Smooth muscle cell (in vitro differentiated cells): ENCODE data around the gene DELE1. TPM values are rescaled to one million over a fixed set of nuclear protein-coding genes. Genes with fewer than 3 reads are reported as not detected.
"Not testable (repeated sequence)": the region's sequence is repeated elsewhere in the genome, so short reads cannot be mapped to it uniquely, and the experiment has no call there.

Experiments used
- DNase-seq: peaks from one replicate; lab custom pipeline; 2025; ENCODE audit not compliant: unreplicated experiment; lab: John Stamatoyannopoulos, UW
- H2AFZ ChIP-seq: fragments of 200-600 bp; sonication (generic); 2 replicates; pipeline ENCODE4 v1.6.0; 2016; ENCODE audit warnings: antibody characterized with exemption, low read depth, mild to moderate bottlenecking
- H3F3A ChIP-seq: fragments of 200-600 bp; sonication (generic); 2 replicates; pipeline ENCODE4 v1.6.0; 2017; ENCODE audit warnings: antibody characterized with exemption, low read depth
- H3K27ac ChIP-seq: fragments of 200-600 bp; sonication (generic); 2 replicates; pipeline ENCODE4 v1.5.1; 2016; ENCODE audit warnings: low read depth, mild to moderate bottlenecking
- H3K27me3 ChIP-seq: fragments of 200-600 bp; sonication (generic); 2 replicates; pipeline ENCODE4 v1.6.1; 2016; ENCODE audit warnings: low read depth, mild to moderate bottlenecking
- H3K36me3 ChIP-seq: fragments of 200-600 bp; sonication (generic); 2 replicates; pipeline ENCODE4 v1.5.1; 2016; ENCODE audit warnings: low read depth
- H3K4me1 ChIP-seq: fragments of 200-600 bp; sonication (generic); 2 replicates; pipeline ENCODE4 v1.5.1; 2016; ENCODE audit warnings: low read depth
- H3K4me2 ChIP-seq: fragments of 200-600 bp; sonication (generic); 2 replicates; pipeline ENCODE4 v1.6.0; 2016; ENCODE audit warnings: mild to moderate bottlenecking
- H3K4me3 ChIP-seq: fragments of 200-600 bp; sonication (generic); 2 replicates; pipeline ENCODE4 v1.5.1; 2016; ENCODE audit warnings: mild to moderate bottlenecking
- H3K79me2 ChIP-seq: fragments of 200-600 bp; sonication (generic); 2 replicates; pipeline ENCODE4 v1.6.0; 2016; ENCODE audit warnings: low read depth, mild to moderate bottlenecking
- H3K9ac ChIP-seq: fragments of 200-600 bp; sonication (generic); 2 replicates; pipeline ENCODE4 v1.6.0; 2016; ENCODE audit warnings: low read depth
- H3K9me3 ChIP-seq: fragments of 200-600 bp; sonication (generic); replicated peaks from 2 replicates; pipeline ENCODE4 v1.5.1; 2016; ENCODE audit warnings: low read depth
- H4K20me1 ChIP-seq: fragments of 200-600 bp; sonication (generic); 2 replicates; pipeline ENCODE4 v1.6.0; 2016; ENCODE audit warnings: low read depth
- WGBS: methylation state at CpG from one replicate; pipeline ENCODE4 v1.1.7; 2016; ENCODE audit warnings: low lambda C conversion rate; 5-methylcytosine and 5-hydroxymethylcytosine counted together
- polyA plus RNA-seq: library from polyadenylated mRNA; unstranded; fragments of >200 nt; fragmentation: Nextera tagmentation; extraction: Ambion mirVana; gene quantifications from 2 replicates; pipeline ENCODE4 v1.2.1, GENCODE V29; 2016
- total RNA-seq: library from RNA; depleted of rRNA; stranded (reverse); fragments of >200 nt; gene quantifications from 2 replicates; pipeline ENCODE4 v1.2.3, GENCODE V29; 2014
- TF ChIP-seq, protein P1 (sequence below): fragments of 200-600 bp; sonication (generic); IDR thresholded peaks from 2 replicates; pipeline ENCODE4 v1.5.1; 2017; ENCODE audit warnings: borderline replicate concordance, mild to moderate bottlenecking, antibody characterized with exemption; ENCODE audit not compliant: insufficient read depth, poor library complexity, severe bottlenecking

DELE1 gene
- total and polyA plus RNA-seq, 2 experiments from 2014 or later, result 20.7 to 32.0 TPM

DNA sequence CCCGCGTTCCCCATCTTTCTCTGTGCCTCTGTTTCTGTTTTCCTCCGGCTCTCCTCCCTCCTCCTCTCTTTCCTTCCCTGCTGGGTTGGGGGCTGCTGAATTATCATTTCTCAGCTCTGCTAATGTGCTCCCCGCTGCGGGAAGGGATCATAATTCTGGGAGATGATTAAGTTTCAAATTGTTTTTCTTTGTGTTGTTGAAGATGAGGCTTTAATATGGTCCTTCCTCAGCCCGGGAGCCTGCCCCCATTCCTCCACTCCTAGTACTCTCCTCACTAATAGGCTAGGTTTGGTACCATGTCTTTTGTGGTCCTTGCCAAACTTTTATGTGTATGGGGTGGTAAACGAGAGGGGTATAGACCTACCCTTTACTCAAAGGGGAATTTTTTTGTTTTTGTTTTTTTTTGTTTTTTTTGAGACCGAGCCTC, 39.8 kb upstream of the DELE1 start:
- 53% methylated on average over 8 of the region's 8 CpGs for WGBS
- H3F3A ChIP-seq, result no peaks in the 10 kb centered on the region
- H4K20me1 ChIP-seq, result no peaks in the 10 kb centered on the region
- no peak for DNase-seq
- H3K4me2 ChIP-seq, result no peak overlapping the region
- H3K36me3 ChIP-seq, result no peaks in the 10 kb centered on the region
- H3K4me3 ChIP-seq, result no peak overlapping the region
- H2AFZ ChIP-seq, result no peak overlapping the region
- no peaks in the 10 kb centered on the region for H3K9me3 ChIP-seq
- H3K9ac ChIP-seq, result no peak overlapping the region
- no peak overlapping the region for H3K27ac ChIP-seq
- H3K27me3 ChIP-seq, result peaks cover 43% of the 10 kb centered on the region
- TF ChIP-seq, protein P1, sequence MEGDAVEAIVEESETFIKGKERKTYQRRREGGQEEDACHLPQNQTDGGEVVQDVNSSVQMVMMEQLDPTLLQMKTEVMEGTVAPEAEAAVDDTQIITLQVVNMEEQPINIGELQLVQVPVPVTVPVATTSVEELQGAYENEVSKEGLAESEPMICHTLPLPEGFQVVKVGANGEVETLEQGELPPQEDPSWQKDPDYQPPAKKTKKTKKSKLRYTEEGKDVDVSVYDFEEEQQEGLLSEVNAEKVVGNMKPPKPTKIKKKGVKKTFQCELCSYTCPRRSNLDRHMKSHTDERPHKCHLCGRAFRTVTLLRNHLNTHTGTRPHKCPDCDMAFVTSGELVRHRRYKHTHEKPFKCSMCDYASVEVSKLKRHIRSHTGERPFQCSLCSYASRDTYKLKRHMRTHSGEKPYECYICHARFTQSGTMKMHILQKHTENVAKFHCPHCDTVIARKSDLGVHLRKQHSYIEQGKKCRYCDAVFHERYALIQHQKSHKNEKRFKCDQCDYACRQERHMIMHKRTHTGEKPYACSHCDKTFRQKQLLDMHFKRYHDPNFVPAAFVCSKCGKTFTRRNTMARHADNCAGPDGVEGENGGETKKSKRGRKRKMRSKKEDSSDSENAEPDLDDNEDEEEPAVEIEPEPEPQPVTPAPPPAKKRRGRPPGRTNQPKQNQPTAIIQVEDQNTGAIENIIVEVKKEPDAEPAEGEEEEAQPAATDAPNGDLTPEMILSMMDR, result no peak
- H3K4me1 ChIP-seq, result peaks cover 36% of the 10 kb centered on the region
- H3K79me2 ChIP-seq, result no peaks in the 10 kb centered on the region

DNA sequence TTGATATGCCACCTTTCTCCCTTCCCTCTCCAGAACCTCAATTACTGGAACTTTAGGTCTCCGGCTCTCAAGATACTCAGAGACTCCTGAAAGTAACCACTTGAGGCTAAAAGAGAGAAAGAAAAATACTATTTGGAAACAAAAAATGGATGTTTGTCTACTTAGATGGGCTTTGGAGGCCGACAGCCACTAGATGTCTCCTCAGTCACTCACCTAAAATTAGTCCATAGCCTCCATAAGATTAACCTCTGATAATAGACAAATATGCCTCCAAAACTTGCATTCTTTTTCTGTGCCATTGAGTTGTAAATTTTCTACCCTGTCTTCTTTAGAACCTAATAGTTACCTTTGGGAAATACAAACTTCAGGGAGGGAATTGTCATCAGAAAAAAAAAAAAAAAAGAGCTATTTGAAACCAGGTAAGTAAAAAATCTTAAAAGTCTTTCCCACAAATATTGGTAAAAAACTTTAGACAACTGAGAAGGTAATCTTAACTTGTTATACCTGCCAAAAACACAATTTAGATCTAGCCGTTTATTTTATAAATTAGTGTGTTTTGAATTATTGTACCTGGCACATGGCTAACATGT, 34.3 kb upstream of the DELE1 start:
- Histone ChIP-seq H4K20me1 (no peaks in the 10 kb centered on the region), H3K9ac (no peak overlapping the region), H3K79me2 (no peaks in the 10 kb centered on the region), H2AFZ (no peak overlapping the region), H3K27ac (no peak overlapping the region), H3F3A (no peaks in the 10 kb centered on the region), H3K4me3 (no peak overlapping the region), H3K4me2 (no peak overlapping the region), H3K27me3 (peaks cover 11% of the 10 kb centered on the region), H3K9me3 (no peaks in the 10 kb centered on the region), H3K36me3 (no peaks in the 10 kb centered on the region), H3K4me1 (no peaks in the 10 kb centered on the region)
- TF ChIP-seq, protein P1, result peak; percentile 16
- no peak for DNase-seq
- WGBS, result 77% methylated on average over 3 of the region's 3 CpGs

DNA sequence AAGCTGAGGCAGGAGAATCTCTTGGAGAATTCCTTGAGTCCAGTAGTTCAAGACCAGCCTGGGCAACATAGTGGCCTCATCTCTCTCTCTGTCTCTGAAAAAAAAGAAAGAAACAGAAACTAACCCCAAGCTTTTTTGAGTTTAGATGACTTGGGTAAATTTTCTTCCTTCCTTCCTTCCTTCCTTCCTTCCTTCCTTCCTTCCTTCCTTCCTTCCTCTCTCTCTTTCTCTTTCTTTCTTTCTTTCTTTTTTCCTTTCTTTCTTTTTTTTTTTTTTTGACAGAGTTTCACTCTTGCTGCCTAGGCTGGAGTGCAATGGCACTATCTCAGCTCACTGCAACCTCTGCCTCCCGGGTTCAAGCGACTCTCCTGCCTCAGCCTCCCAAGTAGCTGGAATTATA, 33.2 kb upstream of the DELE1 start:
- not testable (repeated sequence) for H3F3A ChIP-seq, H3K27ac ChIP-seq, H3K27me3 ChIP-seq, H2AFZ ChIP-seq, DNase-seq, H3K4me1 ChIP-seq, H3K9me3 ChIP-seq, H3K9ac ChIP-seq, H3K4me3 ChIP-seq, H3K36me3 ChIP-seq, H4K20me1 ChIP-seq, H3K79me2 ChIP-seq, H3K4me2 ChIP-seq
- WGBS, result 95% methylated on average over 2 of the region's 2 CpGs

DNA sequence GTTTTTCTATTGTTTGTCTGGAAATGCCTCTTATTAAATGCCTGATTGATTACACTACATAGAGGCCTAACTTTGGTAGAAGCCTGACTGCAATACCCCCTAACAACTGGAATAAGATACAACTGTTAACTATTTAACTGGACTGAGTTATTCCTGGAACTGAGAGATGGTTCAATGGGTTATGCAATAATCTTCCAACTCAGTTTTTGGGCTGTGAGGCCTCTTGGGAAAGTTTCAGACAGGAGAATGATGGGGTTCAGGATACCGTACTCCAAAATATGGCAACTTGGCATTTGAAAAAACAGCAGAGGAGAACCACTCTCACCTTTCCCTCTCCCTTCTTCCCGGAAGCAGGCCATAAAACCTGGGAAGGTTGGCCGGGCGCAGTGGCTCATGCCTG, 26.2 kb upstream of the DELE1 start:
- Histone ChIP-seq H3K4me2 (no peak overlapping the region), H3K27ac (no peak overlapping the region), H3K4me3 (no peak overlapping the region), H2AFZ (no peak overlapping the region), H3K27me3 (no peaks in the 10 kb centered on the region), H3K4me1 (no peaks in the 10 kb centered on the region), H3K79me2 (no peaks in the 10 kb centered on the region), H3F3A (no peaks in the 10 kb centered on the region), H3K9me3 (no peaks in the 10 kb centered on the region), H4K20me1 (no peaks in the 10 kb centered on the region), H3K9ac (no peak overlapping the region), H3K36me3 (no peaks in the 10 kb centered on the region)
- no peak for DNase-seq
- TF ChIP-seq, protein P1, result no peak
- WGBS, result 97% methylated on average over 4 of the region's 4 CpGs
